GM18868 (cell line): Measurements from ENCODE around the gene RANBP17.
"Not testable (repeated sequence)": the region's sequence is repeated elsewhere in the genome, so short reads cannot be mapped to it uniquely, and the experiment has no call there.

Source experiments
- ATAC-seq: cut with Tn5 transposase; IDR thresholded peaks from one replicate; pipeline ENCODE4 v1.9.1; 2021; ENCODE audit warnings: mild to moderate bottlenecking, moderate library complexity; ENCODE audit not compliant: unreplicated experiment

Gene RANBP17

DNA sequence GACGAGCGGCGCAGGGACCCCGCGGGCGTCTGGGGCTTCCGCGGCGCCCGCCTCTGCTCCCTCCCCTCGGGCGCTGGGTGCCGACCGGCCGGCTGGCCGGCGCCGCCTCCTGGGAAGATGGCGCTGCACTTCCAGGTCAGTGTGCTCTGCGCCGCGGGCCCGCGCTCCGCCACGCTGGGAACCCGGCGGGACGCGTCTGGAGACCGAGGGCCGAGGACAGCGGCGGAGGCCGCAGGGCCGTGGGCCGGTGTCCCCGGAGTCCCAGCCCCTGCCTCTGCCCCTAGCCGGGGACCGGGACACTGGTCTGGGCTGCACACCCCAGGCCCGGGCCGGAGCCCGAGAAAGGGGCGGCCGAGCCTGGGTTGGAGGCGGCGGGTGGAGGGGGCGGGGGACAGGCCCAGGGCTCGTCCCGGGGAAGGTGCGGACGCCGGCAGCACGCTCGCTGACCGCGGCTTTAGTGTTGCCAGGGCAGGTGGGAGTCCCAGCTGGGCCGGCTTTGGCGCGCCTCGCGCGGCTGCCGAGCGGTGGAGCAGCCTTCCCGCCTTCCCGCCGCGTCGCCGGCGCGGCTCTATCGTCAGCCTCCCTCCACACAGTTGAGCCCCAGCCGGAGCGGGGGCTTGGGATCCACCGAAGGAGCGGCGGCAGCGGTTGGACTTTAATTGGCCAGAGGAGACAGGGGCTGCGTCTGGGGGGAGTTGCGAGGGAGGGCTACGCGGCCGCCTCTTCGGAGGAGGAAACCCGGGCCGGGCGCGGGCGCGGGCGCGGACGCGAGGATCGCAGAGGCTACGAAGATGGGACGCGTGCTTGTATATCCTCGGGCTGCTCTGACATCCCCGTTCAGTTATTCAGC, at the start of gene RANBP17:
Gene RANBP17, plus strand, starts transcription at position 102 of the 850 bp plus-strand sequence.
- ATAC-seq = no peak

DNA sequence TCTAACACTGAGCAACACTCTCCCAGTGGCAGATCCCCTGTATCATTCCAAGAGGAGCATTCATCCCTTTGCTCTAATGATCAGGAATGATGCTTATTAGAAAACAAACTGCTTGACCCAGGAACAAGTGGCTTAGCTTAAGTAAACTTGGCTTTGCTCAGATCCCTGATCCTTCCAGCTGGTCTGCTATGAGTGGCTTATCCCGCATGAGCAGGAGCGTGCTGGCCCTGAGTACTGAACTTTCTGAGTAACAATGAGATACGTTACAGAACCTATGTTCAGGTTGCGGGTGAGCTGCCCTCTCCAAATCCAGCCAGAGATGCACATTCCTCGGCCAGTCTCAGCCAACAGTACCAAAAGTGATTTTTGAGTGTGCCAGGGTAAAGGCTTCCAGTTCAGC, 48.6 kb upstream of the RANBP17 start:
- no peak for ATAC-seq

DNA sequence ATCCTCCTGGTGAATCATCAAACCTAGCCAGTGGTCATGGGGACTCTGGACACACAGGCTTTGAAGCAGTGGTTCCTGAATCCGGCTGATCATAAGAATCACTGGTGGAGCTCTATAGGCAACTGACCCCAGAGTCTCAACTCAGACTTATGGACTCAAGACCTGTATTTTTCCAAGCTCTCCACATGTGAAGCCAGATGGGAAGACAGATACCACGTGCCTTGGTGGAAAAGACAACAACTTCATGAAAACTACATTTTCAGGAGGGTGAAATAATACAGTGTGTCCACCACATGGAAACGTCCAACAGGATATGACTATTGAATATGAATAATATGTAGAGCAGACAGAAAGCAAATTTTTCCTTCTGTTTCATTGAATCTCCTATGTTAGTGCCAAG, 44.6 kb upstream of the RANBP17 start:
- no peak for ATAC-seq

DNA sequence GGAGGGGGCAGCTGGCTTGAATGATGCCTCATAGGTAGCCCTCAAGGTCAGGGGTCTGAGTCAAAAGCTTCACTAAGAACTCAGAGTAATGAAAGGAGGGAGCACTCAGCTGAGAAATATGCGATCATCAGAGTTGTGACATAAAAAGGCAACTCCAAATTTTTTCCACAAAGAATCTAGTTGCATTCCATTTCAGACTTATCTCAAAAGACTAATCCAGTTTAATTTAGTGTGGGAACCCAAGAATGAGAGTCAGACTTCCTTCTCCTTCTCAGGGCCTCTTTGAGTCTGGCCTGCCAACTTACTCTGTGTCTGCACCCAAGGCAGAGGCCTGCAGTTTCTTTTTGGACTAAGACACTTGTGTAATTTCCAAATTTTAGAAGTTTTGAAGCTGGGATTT, 43.6 kb upstream of the RANBP17 start:
- ATAC-seq = no peak

DNA sequence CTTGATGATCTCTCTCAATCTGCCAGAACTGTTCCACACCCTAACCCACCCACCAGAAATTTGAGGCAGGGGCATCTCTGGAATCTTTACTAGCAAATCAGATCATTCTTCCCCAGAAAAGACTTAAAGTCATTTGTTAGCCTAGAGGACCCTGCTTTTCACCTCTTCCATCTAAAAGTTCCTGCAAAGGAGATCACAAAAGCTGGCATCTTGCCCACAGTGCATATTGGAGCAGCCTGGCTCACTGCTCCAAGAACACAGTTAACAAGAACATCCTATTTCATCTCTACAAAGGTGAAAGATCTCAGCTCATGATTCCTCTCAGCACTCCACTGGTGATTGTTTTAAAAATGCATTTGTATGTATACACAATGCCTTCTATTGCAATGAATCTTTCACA, 42.0 kb upstream of the RANBP17 start:
- ATAC-seq = no peak

DNA sequence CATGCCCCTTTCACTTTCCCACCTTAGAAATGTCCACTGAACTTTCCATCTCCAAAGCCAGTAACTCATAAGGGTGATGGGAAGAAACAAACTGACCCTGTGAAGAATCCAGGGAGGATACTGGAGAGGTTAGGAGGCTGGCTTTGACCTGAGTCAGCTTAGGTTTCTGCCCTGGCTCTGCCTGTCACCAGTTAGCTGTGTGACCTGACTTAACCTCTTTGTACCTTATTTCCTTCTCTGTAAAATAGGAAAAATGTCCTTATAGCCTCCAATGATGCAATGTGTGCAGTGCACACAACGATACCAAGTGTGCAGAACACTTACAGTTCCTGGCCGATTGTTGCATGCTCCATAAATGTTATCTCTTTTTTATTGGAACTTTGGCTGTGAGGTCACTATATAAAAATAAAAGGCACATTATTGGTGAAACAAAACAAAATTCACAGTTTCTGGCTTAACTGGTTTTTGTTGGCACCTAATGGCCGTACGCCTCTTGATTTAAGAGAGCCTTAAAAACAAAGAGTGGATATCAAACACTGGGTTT, 40.5 kb upstream of the RANBP17 start:
- ATAC-seq = no peak

DNA sequence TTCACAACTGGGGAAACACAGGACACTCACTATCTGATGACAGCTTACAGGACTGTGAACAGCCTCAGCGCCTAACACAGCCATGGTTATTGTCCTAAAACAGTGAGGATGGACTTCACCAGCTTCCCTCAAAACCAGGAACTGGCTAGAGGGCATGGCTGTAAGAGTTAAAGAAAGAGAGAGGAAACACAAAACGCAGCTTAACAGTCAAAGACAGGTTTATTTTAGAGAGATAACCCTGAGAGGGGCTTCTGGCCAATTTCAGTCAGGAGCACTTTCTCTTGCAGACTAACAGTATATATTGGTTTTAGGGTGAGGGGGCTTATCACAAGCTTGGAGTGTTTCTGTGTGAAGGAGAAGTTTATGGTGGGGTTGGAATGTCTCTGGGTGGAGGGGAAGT, 35.7 kb upstream of the RANBP17 start:
- ATAC-seq = no peak

DNA sequence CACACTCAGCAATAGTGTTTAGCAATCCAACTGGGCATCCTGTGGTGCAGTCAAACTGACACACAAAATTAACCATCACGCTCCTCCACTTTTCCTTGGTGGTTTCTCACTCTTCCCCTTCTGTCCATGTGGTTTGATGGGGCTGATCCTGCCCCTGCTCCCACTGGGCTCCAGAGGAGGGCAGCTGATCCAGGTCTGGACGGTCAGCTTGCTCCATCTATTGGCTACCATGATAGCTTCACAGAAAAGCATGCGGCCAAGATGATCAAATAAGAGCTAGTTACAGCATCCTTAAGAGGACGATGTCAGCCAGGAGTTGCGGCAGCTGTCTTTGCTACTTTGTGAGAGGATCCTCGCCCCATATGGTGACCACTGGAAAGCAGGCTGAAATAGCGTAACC, 29.6 kb upstream of the RANBP17 start:
- no peak for ATAC-seq

DNA sequence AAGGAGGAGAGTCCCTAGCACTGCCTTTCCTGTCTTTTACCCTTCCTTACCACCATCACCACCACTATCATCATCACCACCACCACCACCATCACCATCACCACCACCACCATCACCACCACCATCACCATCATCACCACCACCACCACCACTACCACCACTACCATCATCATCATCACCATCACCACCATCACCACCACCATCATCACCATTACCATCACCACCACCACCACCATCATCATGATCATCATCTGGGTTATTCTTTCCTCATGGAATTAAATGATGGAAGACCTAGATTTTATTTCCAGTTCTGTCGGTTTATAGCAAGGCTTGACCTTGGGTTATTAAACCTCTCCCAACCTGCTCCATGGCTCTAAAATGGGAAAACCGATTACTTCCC, 27.8 kb upstream of the RANBP17 start:
- ATAC-seq = not testable (repeated sequence)

DNA sequence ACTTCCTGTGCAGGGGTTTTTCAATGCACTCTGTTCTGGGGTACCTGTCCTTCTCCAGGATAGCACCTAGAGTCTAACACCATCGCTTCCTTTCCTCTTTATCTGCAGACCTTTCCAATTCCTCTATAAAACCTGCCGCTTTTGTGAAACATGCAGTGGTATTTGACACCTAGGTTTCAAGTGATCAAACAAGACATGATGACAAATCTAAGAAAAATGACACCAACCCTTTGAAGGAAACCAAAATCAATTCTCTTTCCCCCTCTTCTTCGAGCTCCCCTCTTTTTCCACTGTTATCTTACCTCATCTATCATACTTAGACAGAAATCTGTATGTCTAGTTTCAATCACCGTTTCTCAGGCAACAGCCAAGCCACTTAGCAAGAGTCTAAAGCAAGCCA, 25.6 kb upstream of the RANBP17 start:
- ATAC-seq = no peak

DNA sequence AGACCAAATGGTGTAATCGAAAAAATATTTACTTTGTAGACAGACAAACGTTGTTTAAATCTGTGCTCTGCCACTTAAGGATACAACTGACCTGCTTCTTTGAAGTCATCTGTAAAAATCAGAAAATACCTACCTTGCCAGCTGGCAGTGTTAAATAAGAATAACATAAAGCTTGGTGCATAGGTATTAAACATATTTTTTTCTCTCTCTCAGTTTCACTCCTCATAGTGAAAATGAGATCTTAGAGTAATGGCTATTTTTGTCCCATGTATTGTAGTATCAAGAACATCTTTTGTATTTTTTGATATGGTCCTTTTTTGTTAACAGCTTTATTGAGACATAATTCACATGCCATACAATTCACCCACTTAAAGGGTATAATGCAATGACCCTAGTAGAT, 17.9 kb upstream of the RANBP17 start:
- ATAC-seq = no peak

DNA sequence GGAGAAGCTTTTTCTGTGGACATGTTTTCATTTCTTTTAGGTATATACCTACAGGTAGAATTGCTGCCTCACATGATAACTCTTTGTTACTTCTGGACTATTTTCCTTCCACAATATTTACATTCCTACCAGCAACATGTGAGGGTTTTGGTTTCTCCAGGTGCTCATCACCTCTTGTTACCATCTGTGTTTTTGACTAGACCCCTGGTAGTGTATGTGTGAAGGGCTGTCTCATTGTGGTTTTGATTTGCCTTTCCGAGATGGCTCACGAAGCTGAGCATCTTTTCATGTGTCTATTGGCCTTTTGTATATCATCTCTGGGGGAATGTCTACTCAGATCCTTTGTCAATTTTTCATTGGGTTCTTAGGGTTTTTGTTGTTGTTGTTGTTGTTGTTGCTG, 17.2 kb upstream of the RANBP17 start:
- ATAC-seq = no peak

DNA sequence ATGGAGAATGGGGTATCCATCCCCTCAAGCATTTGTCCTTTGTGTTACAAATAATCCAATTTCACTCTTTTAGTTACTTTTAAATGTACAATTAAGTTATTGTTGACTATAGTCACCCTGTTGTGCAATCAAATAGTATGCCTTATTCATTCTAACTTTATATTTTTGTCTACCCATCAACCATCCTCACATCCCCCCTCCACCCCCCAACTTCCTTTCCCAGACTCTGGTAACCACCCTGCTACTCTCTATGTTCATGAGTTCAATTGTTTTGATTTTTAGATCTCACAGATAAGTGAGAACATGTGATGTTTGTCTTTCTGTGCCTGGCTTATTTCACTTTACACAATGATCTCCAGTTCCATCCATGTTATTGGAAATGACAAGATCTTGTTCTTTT, 15.4 kb upstream of the RANBP17 start:
- ATAC-seq = no peak

DNA sequence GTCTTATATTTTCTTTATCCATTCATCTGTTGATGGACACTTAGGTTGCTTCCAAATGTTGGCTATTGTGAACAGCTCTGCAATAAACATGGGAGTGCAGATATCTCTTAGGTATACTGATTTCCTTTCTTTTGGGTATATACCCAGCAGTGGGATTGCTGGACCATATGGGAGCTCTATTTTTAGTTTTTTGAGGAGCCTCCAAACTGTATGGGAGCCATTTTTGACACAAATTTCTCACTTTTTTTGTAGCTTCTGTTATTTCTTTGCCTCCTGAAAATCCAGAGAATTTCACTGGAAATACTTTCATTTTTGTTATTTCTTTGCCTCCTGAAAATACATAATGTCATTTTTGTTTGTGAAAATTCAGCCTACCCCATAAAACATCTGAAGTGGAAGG, 15.0 kb upstream of the RANBP17 start:
- ATAC-seq = no peak

DNA sequence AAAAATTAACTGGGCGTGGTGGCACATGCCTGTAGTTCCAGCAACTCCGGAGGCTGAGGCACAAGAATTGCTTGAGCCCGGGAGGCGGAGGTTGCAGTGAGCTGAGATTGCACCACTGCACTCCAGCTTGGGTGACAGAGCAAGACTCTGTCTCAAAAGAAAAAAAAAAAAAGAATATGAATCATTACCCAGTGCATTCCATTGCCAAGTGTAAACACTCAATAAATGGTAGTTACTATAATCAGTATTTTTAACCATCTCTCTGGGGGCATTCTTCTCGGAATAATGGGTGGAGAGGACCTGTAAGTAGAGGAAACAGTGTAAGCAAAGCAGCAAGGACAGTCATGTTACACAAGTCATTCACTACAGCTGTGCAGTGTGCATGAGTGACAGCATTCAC, 13.8 kb upstream of the RANBP17 start:
- no peak for ATAC-seq

DNA sequence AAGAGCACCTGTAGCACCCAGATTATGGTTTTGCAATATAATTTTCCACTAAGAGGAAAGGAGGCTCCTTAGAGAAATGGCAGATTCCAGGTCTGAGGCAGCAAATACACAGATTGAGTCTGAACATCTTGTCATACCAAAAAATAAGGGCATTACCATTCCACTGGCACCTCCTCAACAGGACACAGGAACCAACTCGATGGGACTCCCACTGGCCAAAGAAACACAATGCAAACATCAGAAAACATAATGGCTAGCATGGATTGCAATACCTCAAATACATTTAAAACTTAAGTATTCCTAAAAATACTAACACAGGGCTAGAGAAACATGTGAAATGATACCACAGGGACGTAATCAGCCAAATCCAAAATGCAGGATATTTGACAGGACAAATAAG, 12.4 kb upstream of the RANBP17 start:
- ATAC-seq = no peak

DNA sequence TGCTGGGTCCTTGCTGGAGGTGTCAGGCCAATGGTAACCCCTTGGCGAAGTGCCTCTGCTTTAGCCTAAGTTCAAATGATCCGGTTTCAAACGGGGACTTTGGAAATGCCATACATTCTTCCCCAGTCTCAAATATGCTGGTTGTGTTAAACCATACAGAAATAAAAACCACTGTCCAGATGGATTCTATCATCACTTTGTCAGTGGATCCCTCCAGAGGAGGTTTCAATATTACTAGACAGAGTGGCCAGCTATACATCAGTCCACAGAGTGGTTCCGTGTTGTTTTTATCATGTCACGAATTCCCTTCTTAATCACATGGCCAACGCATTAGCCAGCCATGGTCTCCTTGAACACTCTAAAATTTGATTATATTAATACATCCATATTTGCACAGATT, 7.3 kb upstream of the RANBP17 start:
- ATAC-seq = no peak

DNA sequence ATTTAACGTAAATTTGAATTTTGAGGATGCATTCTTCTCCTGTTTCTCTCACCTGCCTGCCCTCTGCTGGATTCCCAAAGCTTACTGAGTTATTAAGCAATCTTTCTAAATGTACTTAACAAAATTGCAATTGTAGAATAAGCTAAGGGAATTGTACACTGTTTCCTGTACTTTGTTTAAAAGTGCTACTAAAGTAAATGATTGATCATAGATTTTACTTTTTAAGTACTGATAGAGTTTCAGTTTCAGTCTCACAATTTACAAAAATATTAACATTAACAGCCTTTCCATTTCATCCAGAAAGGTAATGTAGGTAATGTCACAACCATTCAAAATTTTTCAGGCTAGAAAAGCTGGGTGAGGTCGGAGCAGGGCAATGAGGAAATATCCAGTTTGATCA, 4.8 kb upstream of the RANBP17 start:
- ATAC-seq = no peak

DNA sequence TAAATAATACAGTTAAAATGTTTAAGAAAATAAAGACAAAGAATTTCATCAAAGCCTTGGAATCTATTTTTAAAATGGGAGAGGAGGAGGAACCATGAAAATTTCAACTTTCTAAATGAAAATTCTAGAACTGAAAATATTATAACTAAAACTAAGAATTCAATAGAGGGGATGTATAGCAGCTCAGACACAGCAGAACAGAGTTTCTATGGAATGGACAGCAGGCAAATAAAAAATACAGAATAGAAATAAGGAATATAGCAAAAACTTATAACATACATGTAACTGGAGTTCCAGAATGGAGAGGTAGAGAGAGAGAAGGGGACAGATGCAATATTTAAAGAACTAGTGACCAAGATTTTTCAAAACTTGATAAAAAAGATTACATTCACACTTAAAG, 1.4 kb upstream of the RANBP17 start:
- ATAC-seq = no peak

DNA sequence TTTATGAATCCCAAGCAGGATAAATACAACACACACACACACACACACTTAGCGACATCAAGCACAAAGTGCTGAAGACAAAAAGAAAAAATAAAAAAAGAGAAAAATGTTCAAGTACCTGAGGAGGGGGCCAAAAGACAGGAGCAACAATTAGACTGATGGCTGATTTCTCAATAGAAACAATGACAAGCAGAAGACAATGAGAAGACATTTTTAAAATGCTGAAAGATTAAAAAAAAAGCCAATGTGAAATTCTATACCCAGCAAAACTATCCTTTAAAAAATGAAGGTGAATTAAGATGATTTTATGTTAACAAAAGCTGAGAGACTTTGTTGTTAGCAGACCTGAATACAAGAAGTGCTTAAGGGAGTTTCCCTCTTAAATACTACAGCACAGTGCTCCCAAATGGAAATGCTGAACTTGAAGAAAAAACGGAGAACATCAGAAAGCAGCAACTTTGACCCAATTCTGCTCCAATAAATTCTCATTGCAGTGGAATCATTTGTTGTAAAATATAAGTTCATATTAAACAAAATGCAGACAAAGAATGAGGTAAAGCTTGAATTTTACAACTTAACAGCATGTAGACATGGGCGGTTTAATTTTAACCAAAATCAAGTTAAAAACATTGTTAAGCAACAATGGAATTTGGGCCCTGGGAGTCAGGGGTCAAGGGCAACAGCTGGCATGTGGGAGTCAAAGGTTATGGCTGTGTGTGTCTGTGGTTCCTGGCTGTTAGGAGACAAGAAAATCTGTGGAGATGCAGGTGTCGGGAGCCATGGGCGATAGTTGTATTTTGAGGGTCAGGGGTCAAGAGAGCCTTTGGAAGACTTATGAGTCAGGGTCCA, 776 bp upstream of the RANBP17 start:
- ATAC-seq = no peak

DNA sequence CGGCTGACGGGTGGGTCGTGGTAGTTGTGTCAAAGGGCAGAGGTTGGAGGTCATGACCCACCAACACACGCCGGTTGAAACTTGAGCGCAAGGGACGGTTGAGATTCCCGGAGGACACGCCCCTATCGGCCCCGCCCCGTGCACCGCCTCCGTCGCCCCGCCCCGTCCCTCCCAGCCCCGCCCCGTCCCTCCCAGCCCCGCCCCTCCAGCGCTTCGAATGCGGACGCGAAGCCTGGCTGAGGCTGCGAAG, 226 bp upstream of the RANBP17 start:
- no peak for ATAC-seq

DNA sequence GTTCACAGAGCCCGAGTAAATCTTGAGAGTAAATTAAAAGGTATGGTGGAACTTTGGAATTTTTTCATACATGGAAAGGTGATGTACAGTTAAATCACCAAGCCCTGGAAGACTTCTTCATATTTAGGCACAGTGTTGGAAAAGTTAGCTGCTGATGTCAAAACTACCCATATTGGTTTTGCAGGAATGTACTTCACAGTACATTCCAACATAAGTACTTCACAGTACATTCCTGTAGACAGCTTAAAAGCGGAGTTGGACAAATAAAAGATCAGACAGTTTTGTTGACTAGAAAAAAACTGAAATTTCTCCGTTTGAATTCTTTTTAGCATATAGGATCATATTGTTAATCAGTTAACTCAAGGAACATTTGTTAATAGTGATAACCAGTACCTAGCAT, 1.8 kb downstream of the RANBP17 start:
- ATAC-seq = no peak
